HCT116 (cell line): Measurements from ENCODE around the gene MYO3B. TPM values are rescaled to one million over a fixed set of nuclear protein-coding genes. Genes with fewer than 3 reads are reported as not detected.

Experiments used
- ATAC-seq: fragments of 200-7000 bp; cut with Tn5 transposase; 2 replicates; pipeline ENCODE4 v1.9.1; 2020; ENCODE audit warnings: mild to moderate bottlenecking, moderate library complexity
- BruUV-seq: library from RNA; stranded (reverse); fragments of 400-500 nt; replicated peaks from 2 replicates; lab custom pipeline; 2021; lab: Mats Ljungman, UMichigan
- CTCF ChIA-PET: fragments of 300-600 bp; sonication (Branson Sonifier 250); formaldehyde crosslinking; loops from one replicate; lab custom pipeline; 2021; ENCODE audit warnings: antibody characterized with exemption; lab: Charles Lee
- POLR2A ChIA-PET: fragments of 300-600, 350-600 bp; sonication (Branson Sonifier 250); formaldehyde crosslinking; loops from one replicate; lab custom pipeline; 2021; ENCODE audit warnings: antibody characterized with exemption; lab: Charles Lee
- RAD21 ChIA-PET, 2 experiments: fragments of 300-600 bp; sonication (Branson Sonifier 250); formaldehyde crosslinking; loops; one replicate each; lab custom pipeline; 2023; ENCODE audit warnings: low total read pairs in 2 of 2; ENCODE audit not compliant: uncharacterized antibody in 2 of 2, unreplicated experiment in 2 of 2, low non-redundant PET in 1 of 2; lab: Charles Lee
- DNase-seq: peaks from one replicate; pipeline ENCODE4 v3.0.0-alpha.2; 2010; ENCODE audit warnings: low read depth, low spot score
- H2AFZ ChIP-seq: fragments of 200-600 bp; shearing (Covaris generic), sonication (generic); 2 replicates; pipeline ENCODE4 v1.6.1; 2017; ENCODE audit warnings: low read depth, mixed run types, mixed read lengths, antibody characterized with exemption, low read length; ENCODE audit not compliant: poor library complexity, severe bottlenecking
- H3K27ac ChIP-seq: 2 replicates; pipeline ENCODE4 v1.5.1; 2012; ENCODE audit warnings: low read depth, low read length
- H3K27me3 ChIP-seq: fragments of 200-600 bp; sonication (generic); 2 replicates; pipeline ENCODE4 v1.6.1; 2016; ENCODE audit warnings: mixed run types, low read length, mixed read lengths; ENCODE audit not compliant: insufficient read depth
- H3K36me3 ChIP-seq, 2 experiments: fragments of 200-500 bp in 1 of 2; fragments of 200-600 bp in 1 of 2; sonication (Bioruptor generic) in 1 of 2; sonication (generic) in 1 of 2; 2 replicates each; pipeline versions ENCODE4 v1.5.1 to v1.6.1; 2014 to 2016; ENCODE audit warnings: low read length in 2 of 2, inconsistent platforms in 1 of 2, mixed read lengths in 1 of 2, mixed run types in 1 of 2; ENCODE audit not compliant: insufficient read depth in 2 of 2, control insufficient read depth in 1 of 2
- H3K4me1 ChIP-seq, 2 experiments: fragments of 200-600 bp in 1 of 2; sonication (generic) in 1 of 2; 2 replicates each; pipeline versions ENCODE4 v1.5.1 to v1.6.1; 2012 to 2017; ENCODE audit warnings: low read length in 2 of 2, inconsistent platforms in 1 of 2, mild to moderate bottlenecking in 1 of 2, mixed read lengths in 1 of 2, mixed run types in 1 of 2, moderate library complexity in 1 of 2; ENCODE audit not compliant: insufficient read depth in 2 of 2, control insufficient read depth in 1 of 2
- H3K4me2 ChIP-seq: fragments of 200-600 bp; sonication (generic); 2 replicates; pipeline ENCODE4 v1.6.1; 2017; ENCODE audit warnings: mixed run types, low read length, mixed read lengths
- H3K4me3 ChIP-seq, 2 experiments: fragments of 200-600 bp in 1 of 2; sonication (generic) in 1 of 2; replicated peaks in 1 of 2; 2 replicates each; pipeline ENCODE4 v1.5.1; 2011 to 2016; ENCODE audit warnings: low read length in 2 of 2, control low read depth in 1 of 2, low read depth in 1 of 2, mild to moderate bottlenecking in 1 of 2, mixed read lengths in 1 of 2, mixed run types in 1 of 2
- H3K79me2 ChIP-seq: fragments of 200-600 bp; sonication (generic); 2 replicates; pipeline ENCODE4 v1.6.1; 2017; ENCODE audit warnings: mild to moderate bottlenecking, mixed run types, low read length, moderate library complexity, mixed read lengths; ENCODE audit not compliant: insufficient read depth
- H3K9ac ChIP-seq: fragments of 200-600 bp; sonication (generic); 2 replicates; pipeline ENCODE4 v1.6.1; 2016; ENCODE audit warnings: low read length, mixed read lengths
- H3K9me2 ChIP-seq: fragments of 200-600 bp; sonication (generic), shearing (Covaris generic); 2 replicates; pipeline ENCODE4 v1.6.1; 2017; ENCODE audit warnings: mixed run types, mild to moderate bottlenecking, moderate library complexity; ENCODE audit not compliant: insufficient read depth
- H3K9me3 ChIP-seq, 2 experiments: fragments of 200-500 bp in 1 of 2; fragments of 200-600 bp in 1 of 2; sonication (Bioruptor generic) in 1 of 2; sonication (generic) in 1 of 2; 2 replicates each; pipeline ENCODE4 v1.6.1; 2014 to 2017; ENCODE audit warnings: low read length in 2 of 2, mixed read lengths in 2 of 2, inconsistent platforms in 1 of 2, low read depth in 1 of 2, mild to moderate bottlenecking in 1 of 2, mixed run types in 1 of 2, moderate library complexity in 1 of 2; ENCODE audit not compliant: control insufficient read depth in 1 of 2, insufficient read depth in 1 of 2
- H4K20me1 ChIP-seq: fragments of 200-600 bp; sonication (generic), shearing (Covaris generic); 2 replicates; pipeline ENCODE4 v1.6.1; 2017; ENCODE audit warnings: mixed run types, mild to moderate bottlenecking, moderate library complexity; ENCODE audit not compliant: insufficient read depth
- CEBPB ChIP-seq: IDR thresholded peaks from 2 replicates; pipeline ENCODE4 v1.6.1; 2012; ENCODE audit warnings: low read depth
- CTCF ChIP-seq, 3 experiments: fragments of 200-600 bp in 1 of 3; sonication (generic) in 1 of 3; IDR thresholded peaks in 2 of 3; conservative IDR thresholded peaks in 1 of 3; 2 replicates each; pipeline ENCODE4 v1.5.1; 2012 to 2017; ENCODE audit warnings: low read depth in 2 of 3, low read length in 2 of 3, antibody characterized with exemption in 1 of 3, borderline replicate concordance in 1 of 3, control low read depth in 1 of 3, mild to moderate bottlenecking in 1 of 3, mixed read lengths in 1 of 3, mixed run types in 1 of 3, moderate library complexity in 1 of 3; ENCODE audit not compliant: insufficient read depth in 1 of 3
- EGR1 ChIP-seq: IDR thresholded peaks from 2 replicates; pipeline ENCODE4 v1.6.1; 2012; ENCODE audit warnings: low read depth
- ELF1 ChIP-seq: IDR thresholded peaks from 2 replicates; pipeline ENCODE4 v1.6.1; 2012; ENCODE audit warnings: low read depth, borderline replicate concordance
- EZH2 ChIP-seq: fragments of 200-600 bp; sonication (generic); IDR thresholded peaks from 2 replicates; pipeline ENCODE4 v1.6.1; 2017; ENCODE audit warnings: antibody characterized with exemption, mixed run types
- EZH2phosphoT487 ChIP-seq: fragments of 200-600 bp; IDR thresholded peaks from 2 replicates; pipeline ENCODE4 v1.6.1; 2018; ENCODE audit warnings: antibody characterized with exemption, borderline replicate concordance
- FOSL1 ChIP-seq: IDR thresholded peaks from 2 replicates; pipeline ENCODE4 v1.6.1; 2012; ENCODE audit warnings: low read depth
- JUND ChIP-seq: IDR thresholded peaks from 2 replicates; pipeline ENCODE4 v1.6.1; 2012
- POLR2AphosphoS5 ChIP-seq: IDR thresholded peaks from 2 replicates; pipeline ENCODE4 v1.6.1; 2011; ENCODE audit warnings: mild to moderate bottlenecking, low read depth, low read length, moderate library complexity
- RAD21 ChIP-seq: IDR thresholded peaks from 2 replicates; pipeline ENCODE4 v1.6.1; 2012; ENCODE audit warnings: low read depth, mild to moderate bottlenecking
- REST ChIP-seq: IDR thresholded peaks from 2 replicates; pipeline ENCODE4 v1.6.1; 2012; ENCODE audit warnings: low read depth
- SIN3A ChIP-seq: IDR thresholded peaks from 2 replicates; pipeline ENCODE4 v1.6.1; 2012; ENCODE audit warnings: low read depth
- SP1 ChIP-seq: IDR thresholded peaks from 2 replicates; pipeline ENCODE4 v1.6.1; 2012; ENCODE audit warnings: low read depth
- SRF ChIP-seq: IDR thresholded peaks from 2 replicates; pipeline ENCODE4 v1.6.1; 2012; ENCODE audit warnings: low read depth
- YY1 ChIP-seq: IDR thresholded peaks from 2 replicates; pipeline ENCODE4 v1.6.1; 2011; ENCODE audit warnings: low read length, low read depth, moderate library complexity, mild to moderate bottlenecking; ENCODE audit not compliant: insufficient replicate concordance; ENCODE audit errors: extremely low read depth
- ZBTB33 ChIP-seq: IDR thresholded peaks from 2 replicates; pipeline ENCODE4 v1.6.1; 2011; ENCODE audit warnings: mild to moderate bottlenecking, low read length, moderate library complexity; ENCODE audit not compliant: insufficient replicate concordance; ENCODE audit errors: extremely low read depth
- ZFX ChIP-seq: fragments of 450-650 bp; IDR thresholded peaks from 2 replicates; pipeline ENCODE4 v1.6.1; 2017
- ZNF274 ChIP-seq: fragments of 200-500 bp; sonication (Bioruptor generic); IDR thresholded peaks from 2 replicates; pipeline ENCODE4 v1.6.1; 2014; ENCODE audit warnings: mild to moderate bottlenecking, low read depth, low read length, inconsistent platforms
- intact Hi-C: fragments of 100-400 bp; cut with micrococcal nuclease; formaldehyde crosslinking; loops from 2 replicates; pipeline ENCODE4 v1.10.0; 2022
- total RNA-seq: library from RNA; stranded (reverse); gene quantifications from one replicate; pipeline ENCODE4 v1.2.1, GENCODE V29; 2021; ENCODE audit not compliant: unreplicated experiment
- TF ChIP-seq, protein P1 (sequence below): IDR thresholded peaks from 2 replicates; pipeline ENCODE4 v1.6.1; 2012

MYO3B gene
- total RNA-seq, 1 experiment from 2014 or later, result not detected

DNA sequence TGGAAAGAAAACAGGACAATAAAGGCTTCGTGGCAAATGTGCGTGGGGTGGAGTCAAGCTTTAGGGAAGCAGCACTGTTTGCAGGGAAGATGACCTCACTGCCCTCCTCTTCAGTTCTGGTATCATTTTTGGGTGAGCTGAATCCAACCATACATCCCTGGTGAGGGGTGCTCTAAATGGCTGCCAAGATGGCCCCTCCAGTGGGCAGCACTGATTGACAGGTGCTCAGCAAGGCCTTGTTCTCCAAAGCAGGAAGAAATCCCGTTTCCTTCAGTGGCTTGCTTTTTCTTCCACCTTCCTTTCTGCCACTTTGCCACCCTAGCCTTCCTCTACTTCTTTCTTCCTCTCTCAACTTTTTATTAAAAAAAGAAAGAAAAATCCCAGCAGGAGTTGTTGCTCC, 404.4 kb downstream of the MYO3B start:
- ATAC-seq, result no peak
- intact Hi-C loops, result no loop called here
- Histone ChIP-seq H3K79me2 (no peaks in the 10 kb centered on the region), H3K9me2 (no peaks in the 10 kb centered on the region), H4K20me1 (no peaks in the 10 kb centered on the region; the same call in 1 of the 2 replicates), H3K27me3 (no peaks in the 10 kb centered on the region), H3K9ac (no peak overlapping the region), H2AFZ (no peak overlapping the region), H3K9me3 (no peaks in the 10 kb centered on the region), H3K4me1 (no peaks in the 10 kb centered on the region), H3K4me2 (no peak overlapping the region), H3K36me3 (no peaks in the 10 kb centered on the region), H3K4me3 (no peak overlapping the region), H3K27ac (no peak overlapping the region)
- no peak for DNase-seq
- ChIA-PET RAD21 (no interaction called here), CTCF (no interaction called here), POLR2A (no interaction called here)
- no TSS peak for BruUV-seq
- TF ChIP-seq POLR2AphosphoS5, result no peak
- no peak for TF ChIP-seq EGR1
- no peak for TF ChIP-seq YY1
- TF ChIP-seq EZH2phosphoT487, result no peak
- no peak for TF ChIP-seq ZNF274
- no peak for TF ChIP-seq RAD21
- no peak for TF ChIP-seq ELF1
- no peak for TF ChIP-seq CTCF (IDR thresholded peaks at IDR 0.05 in 2 of 3, conservative IDR thresholded peaks at IDR 0.05 in 1 of 3; ENCODE audit: borderline replicate concordance in 1 of 3, insufficient read depth in 1 of 3, low read depth in 2 of 3, low read length in 2 of 3)
- no peak for TF ChIP-seq ZBTB33
- TF ChIP-seq SP1, result no peak
- no peak for TF ChIP-seq SIN3A
- no peak for TF ChIP-seq JUND
- TF ChIP-seq ZFX, result no peak
- TF ChIP-seq, protein P1, sequence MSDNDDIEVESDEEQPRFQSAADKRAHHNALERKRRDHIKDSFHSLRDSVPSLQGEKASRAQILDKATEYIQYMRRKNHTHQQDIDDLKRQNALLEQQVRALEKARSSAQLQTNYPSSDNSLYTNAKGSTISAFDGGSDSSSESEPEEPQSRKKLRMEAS, result no peak
- TF ChIP-seq SRF, result no peak
- no peak for TF ChIP-seq EZH2
- TF ChIP-seq CEBPB, result no peak
- no peak for TF ChIP-seq REST
- TF ChIP-seq FOSL1, result no peak
- TF ChIP-seq, all 23 proteins: peak for 0
